ENCODE data around the gene KLF3.
A peak's percentile ranks its signal among the peaks of the same experiment; 100 is the strongest.

The KLF3 gene

GRCh38 chr4:38663090-38663800 lies 754 bp upstream of the KLF3 start:
- H3K9me2 ChIP-seq (replicated peaks; ENCODE audit: insufficient read depth, low read length), result no peaks in the 10 kb centered on the region
- TF ChIP-seq CTCF (IDR thresholded peaks at IDR 0.05; ENCODE audit: low read length) (no peak), EZH2phosphoT487 (IDR thresholded peaks at IDR 0.05; ENCODE audit: low read length) (no peak), EZH2 (optimal IDR thresholded peaks at IDR 0.05; ENCODE audit: low read depth, low read length) (no peak)
- no peaks in the 10 kb centered on the region for H4K20me1 ChIP-seq (ENCODE audit: insufficient read depth, low read length)
- peak overlapping the region; percentile 83 for H3K4me2 ChIP-seq (ENCODE audit: low read depth, low read length)
- H3K27me3 ChIP-seq (replicated peaks; ENCODE audit: insufficient read depth, low read length), result no peaks in the 10 kb centered on the region
- H3K27ac ChIP-seq (ENCODE audit: low read length), result peak overlapping the region; percentile 59; the same call in 1 of the 2 replicates
- H3K4me1 ChIP-seq (ENCODE audit: low read length), result peaks cover 8% of the 10 kb centered on the region
- H3K36me3 ChIP-seq (replicated peaks; ENCODE audit: insufficient read depth, low read length), result no peaks in the 10 kb centered on the region
- peak overlapping the region; percentile 74 for H3K4me3 ChIP-seq (ENCODE audit: low read length)
- H3K79me2 ChIP-seq (ENCODE audit: low read length), result peaks cover 47% of the 10 kb centered on the region
- peaks cover 20% of the 10 kb centered on the region for H3F3A ChIP-seq (ENCODE audit: insufficient read depth, low read length)
- DNase-seq, result no peak
- H2AFZ ChIP-seq (ENCODE audit: low read length), result peak overlapping the region; percentile 62; the same call in 1 of the 2 replicates
- peak overlapping the region; percentile 82 for H3K9ac ChIP-seq (ENCODE audit: low read length)
- no peaks in the 10 kb centered on the region for H3K9me3 ChIP-seq (replicated peaks; ENCODE audit: insufficient read depth, low read length)

GRCh38 chr4:38664706-38665401 lies 855 bp downstream of the KLF3 start:
- H3K9ac ChIP-seq (ENCODE audit: low read length), result peak overlapping the region; percentile 98
- no peaks in the 10 kb centered on the region for H3K9me3 ChIP-seq (replicated peaks; ENCODE audit: insufficient read depth, low read length)
- H3K79me2 ChIP-seq (ENCODE audit: low read length), result peaks cover 62% of the 10 kb centered on the region
- no peaks in the 10 kb centered on the region for H4K20me1 ChIP-seq (ENCODE audit: insufficient read depth, low read length)
- no peaks in the 10 kb centered on the region for H3K9me2 ChIP-seq (replicated peaks; ENCODE audit: insufficient read depth, low read length)
- peak overlapping the region; percentile 91 for H3K27ac ChIP-seq (ENCODE audit: low read length)
- TF ChIP-seq EZH2 (optimal IDR thresholded peaks at IDR 0.05; ENCODE audit: low read depth, low read length) (no peak), CTCF (IDR thresholded peaks at IDR 0.05; ENCODE audit: low read length) (no peak), EZH2phosphoT487 (IDR thresholded peaks at IDR 0.05; ENCODE audit: low read length) (no peak)
- H3F3A ChIP-seq (ENCODE audit: insufficient read depth, low read length), result peaks cover 20% of the 10 kb centered on the region
- H3K4me3 ChIP-seq (ENCODE audit: low read length), result peak overlapping the region; percentile 88
- no peaks in the 10 kb centered on the region for H3K27me3 ChIP-seq (replicated peaks; ENCODE audit: insufficient read depth, low read length)
- peak overlapping the region; percentile 82 for H3K4me2 ChIP-seq (ENCODE audit: low read depth, low read length)
- peak overlapping the region; percentile 28; the same call in 1 of the 2 replicates for H2AFZ ChIP-seq (ENCODE audit: low read length)
- no peaks in the 10 kb centered on the region for H3K36me3 ChIP-seq (replicated peaks; ENCODE audit: insufficient read depth, low read length)
- DNase-seq, result peak; percentile 38
- peaks cover 20% of the 10 kb centered on the region for H3K4me1 ChIP-seq (ENCODE audit: low read length)

DNA sequence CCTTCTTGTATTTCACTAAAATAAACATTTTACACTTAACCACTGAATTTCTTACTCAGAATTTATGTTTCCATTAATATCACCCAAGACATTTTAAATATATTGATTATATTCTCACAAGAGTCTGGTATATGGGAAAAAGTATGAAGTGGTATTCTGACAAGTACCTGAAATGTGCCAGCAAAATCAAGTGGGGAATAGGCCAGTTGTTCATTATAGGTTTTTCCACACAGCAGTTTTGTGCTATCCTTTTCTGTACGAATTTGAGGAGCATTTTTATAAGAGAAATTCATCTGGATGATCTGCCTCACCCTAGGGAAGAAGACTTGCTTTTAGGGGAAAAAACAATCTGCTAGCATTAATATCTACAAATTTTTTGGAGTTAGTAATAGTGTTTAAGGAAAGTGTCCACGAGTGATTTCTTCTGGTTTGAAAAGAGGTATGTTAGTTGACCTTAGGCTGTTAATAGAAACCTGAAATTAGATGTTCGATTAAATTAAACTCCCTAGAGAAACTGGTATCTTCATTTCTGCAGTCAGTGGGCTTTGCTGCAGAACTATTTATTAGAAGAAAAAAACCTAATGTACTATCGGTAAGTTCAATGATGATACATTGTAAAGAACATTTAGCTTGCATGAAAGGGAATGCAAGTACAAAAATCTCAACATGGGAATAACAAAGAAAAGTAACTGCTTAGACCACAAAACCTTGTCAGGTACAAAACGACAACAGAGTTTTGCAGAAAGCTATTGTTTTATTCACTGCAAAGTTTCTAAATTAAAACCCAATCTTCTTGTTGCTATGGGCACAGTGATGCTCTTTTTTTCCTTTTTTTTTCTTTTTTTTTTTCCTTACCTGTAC lies 1.8 kb downstream of the KLF3 start:
- H3K4me2 ChIP-seq (ENCODE audit: low read depth, low read length), result peak overlapping the region; percentile 82
- TF ChIP-seq CTCF (IDR thresholded peaks at IDR 0.05; ENCODE audit: low read length) (no peak), EZH2 (optimal IDR thresholded peaks at IDR 0.05; ENCODE audit: low read depth, low read length) (no peak), EZH2phosphoT487 (IDR thresholded peaks at IDR 0.05; ENCODE audit: low read length) (no peak)
- H3K27ac ChIP-seq (ENCODE audit: low read length), result peak overlapping the region; percentile 91
- peaks cover 29% of the 10 kb centered on the region for H3F3A ChIP-seq (ENCODE audit: insufficient read depth, low read length)
- H3K79me2 ChIP-seq (ENCODE audit: low read length), result peaks cover 71% of the 10 kb centered on the region
- peak overlapping the region; percentile 98 for H3K9ac ChIP-seq (ENCODE audit: low read length)
- H3K27me3 ChIP-seq (replicated peaks; ENCODE audit: insufficient read depth, low read length), result no peaks in the 10 kb centered on the region
- no peaks in the 10 kb centered on the region for H3K36me3 ChIP-seq (replicated peaks; ENCODE audit: insufficient read depth, low read length)
- H3K9me2 ChIP-seq (replicated peaks; ENCODE audit: insufficient read depth, low read length), result no peaks in the 10 kb centered on the region
- DNase-seq, result no peak
- H3K4me1 ChIP-seq (ENCODE audit: low read length), result peaks cover 29% of the 10 kb centered on the region
- H4K20me1 ChIP-seq (ENCODE audit: insufficient read depth, low read length), result no peaks in the 10 kb centered on the region
- no peak overlapping the region for H2AFZ ChIP-seq (ENCODE audit: low read length)
- no peaks in the 10 kb centered on the region for H3K9me3 ChIP-seq (replicated peaks; ENCODE audit: insufficient read depth, low read length)
- H3K4me3 ChIP-seq (ENCODE audit: low read length), result peak overlapping the region; percentile 88
